DMS 273 (cell line): Measurements from ENCODE around the gene IDI2.

ENCODE experiments used
- DNase-seq: peaks from one replicate; lab custom pipeline; 2025; ENCODE audit not compliant: unreplicated experiment; lab: John Stamatoyannopoulos, UW

Gene IDI2

GRCh38 chr10:983971-984655 is 41.5 kb downstream of the IDI2 start:
- DNase-seq: no peak

DNA sequence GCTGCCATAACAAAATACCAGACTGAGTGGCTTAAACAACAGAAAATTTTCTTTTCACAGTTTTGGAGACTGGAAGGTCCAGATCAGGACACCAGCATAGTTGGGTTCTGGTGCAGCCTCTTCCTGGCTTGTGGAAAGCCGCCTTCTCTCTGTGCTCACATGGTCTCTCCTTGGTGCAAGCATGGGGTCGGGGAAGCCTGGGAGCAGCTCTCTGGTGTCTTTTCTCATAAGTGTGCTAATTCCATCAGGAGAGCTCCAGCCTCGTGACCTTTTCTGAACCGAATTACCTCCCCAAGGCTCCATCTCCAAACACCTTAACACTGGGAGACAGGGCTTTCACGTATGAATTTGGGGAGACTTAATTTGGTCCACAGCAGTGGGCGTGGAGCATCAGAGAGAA is 42.3 kb downstream of the IDI2 start:
- no peak for DNase-seq

DNA sequence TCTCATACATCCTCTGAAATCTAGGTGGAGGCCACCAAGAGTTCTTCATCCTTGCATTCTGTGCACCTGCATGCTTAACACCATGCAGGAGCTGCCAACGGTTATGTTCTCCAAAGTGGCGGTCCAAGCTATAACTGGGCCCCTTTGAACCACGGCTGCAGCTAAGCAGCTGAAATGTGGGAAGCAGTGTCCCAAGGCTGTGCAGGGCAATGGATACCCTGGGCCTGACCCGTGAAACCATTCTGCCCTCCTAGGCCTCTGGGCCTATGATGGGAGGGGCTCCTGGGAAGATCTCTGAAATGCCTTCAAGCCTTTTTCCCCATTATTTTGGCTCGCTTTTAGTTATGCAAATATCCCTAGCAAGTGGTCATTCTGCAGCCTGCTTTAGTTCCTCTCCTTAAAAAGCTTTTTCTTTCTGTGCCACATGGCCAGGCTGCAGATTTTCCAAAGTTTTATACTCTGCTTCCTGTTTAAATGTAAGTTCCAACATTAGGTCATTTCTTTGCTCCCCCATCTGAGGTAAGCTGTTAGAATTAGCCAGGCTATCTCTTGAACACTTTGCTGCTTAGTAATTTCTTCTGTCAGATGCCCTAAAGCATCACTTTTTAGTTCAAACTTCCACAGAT is 45.1 kb downstream of the IDI2 start:
- no peak for DNase-seq

- no peak for DNase-seq
These were observed 46.7 kb downstream of the IDI2 start for GRCh38 chr10:978826-979421.

DNA sequence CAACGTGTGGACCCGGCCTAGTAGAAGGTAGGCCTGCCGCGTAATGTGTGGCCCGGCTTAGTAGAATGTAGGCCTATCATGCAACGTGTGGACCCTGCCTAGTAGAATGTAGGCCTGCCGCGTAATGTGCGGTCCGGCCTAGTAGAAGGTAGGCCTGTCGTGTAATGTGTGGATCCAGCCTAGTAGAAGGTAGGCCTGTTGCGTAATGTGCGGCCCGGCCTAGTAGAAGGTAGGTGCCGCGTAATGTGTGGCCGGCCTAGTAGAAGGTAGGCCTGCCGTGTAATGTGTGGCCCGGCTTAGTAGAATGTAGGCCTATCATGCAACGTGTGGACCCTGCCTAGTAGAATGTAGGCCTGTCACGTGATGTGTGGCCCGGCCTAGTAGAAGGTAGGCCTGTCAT is 49.3 kb downstream of the IDI2 start:
- DNase-seq: no peak

DNA sequence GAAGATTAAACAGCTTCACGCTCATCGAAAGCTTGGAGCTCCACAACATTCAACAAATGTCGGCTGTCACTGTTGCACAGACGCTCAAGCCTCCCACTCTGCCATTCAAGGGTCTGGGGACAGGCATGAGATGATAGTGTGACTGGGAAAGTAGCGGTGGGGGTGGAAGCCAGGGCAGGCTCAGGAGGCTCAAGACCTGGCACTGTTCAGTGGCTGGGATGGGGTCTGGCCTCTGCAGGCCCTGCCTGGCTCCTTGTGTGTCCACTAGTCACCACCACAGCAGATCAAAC is 50.9 kb downstream of the IDI2 start:
- no peak for DNase-seq

DNA sequence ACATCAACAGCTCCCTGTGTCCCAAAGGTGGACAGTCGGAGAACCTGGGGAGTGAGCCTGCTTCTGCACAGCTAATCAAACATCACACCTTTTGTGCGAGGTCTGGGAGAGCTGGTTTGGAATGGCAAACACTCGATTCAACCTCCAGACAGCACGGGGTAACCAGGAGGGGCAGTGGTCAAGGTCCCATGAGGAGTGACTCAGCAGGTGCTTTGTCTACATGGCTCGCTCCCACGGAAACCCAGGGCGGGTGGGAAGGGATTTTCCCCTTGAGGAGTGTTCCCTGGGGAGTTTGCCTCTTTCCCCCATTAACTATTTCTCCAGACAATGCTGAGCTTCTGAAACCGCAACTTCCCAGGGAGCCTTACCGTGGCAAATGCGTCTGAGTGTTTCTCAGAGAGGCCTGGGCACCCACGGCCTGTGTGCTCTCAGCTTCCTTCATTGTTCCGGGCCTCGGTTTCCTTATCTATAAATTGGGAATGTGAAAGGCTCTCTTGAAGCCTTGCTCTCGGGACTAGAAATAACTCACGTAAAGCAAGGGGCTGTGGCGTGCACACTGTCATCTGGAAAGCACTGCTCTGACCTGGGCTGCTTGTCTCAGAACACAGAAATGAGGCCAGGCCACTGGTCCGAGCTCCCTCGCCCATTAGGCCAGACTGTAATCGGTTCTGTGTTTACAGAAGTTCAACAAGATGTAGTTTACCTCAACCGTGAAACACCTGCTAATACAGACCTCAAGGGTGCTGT is 51.4 kb downstream of the IDI2 start:
- no peak for DNase-seq

DNA sequence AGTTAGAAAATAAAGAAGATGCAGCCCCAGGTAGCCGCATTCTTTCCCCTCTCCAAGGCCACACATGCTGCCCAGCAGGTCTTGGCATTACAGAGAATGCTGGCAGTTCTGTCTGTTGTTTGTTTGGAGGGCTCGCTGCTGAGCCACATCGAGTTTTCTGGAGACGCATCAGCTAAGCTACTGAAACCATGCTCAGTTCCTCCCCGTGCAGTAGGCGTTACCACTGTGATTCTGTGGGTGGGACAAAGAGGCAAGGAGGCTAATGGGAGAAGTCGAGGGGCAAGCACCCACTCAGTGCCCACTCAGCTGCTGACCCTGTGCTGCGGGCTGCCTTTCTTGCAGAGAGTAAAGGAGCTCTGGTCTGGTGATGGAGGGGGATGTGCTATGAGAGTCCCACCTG is 52.9 kb downstream of the IDI2 start:
- no peak for DNase-seq

GRCh38 chr10:971613-972012 is 54.0 kb downstream of the IDI2 start:
- DNase-seq: no peak

GRCh38 chr10:971150-971542 is 54.5 kb downstream of the IDI2 start:
- DNase-seq: no peak

GRCh38 chr10:970311-971149 is 55.1 kb downstream of the IDI2 start:
- no peak for DNase-seq

DNA sequence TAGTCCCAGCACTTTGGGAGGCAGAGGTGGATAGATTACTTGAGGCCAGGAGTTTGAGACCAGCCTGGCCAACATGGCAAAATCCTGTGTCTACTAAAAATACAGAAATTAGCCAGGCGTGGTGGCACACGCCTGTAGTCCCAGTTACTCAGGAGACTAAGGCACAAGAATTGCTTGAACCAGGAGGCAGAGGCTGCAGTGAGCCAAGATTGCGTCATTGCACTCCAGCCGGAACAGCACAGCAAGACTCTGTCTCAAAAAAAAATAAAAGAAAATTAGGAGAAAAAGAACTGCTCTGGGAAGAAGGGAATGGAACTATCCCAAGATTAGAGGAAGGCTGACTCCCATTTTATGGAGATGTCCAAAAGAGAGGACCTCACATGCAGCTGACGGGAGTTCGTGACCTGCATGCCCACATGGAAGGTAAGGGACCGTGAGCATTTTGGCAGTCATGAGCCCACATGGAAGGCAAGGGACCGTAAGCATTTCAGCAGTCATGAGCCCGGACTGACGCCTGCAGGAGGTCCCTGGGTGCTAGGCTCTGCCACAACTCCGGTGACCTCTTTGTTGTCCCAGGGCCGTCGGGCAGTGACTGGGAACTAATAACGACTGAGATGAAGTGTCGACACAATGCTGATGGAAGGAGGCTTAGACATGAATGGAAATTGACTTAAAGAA is 56.0 kb downstream of the IDI2 start:
- DNase-seq: no peak
